Thyroid gland (tissue), 4 donors: ENCODE results near the gene MYOM3.

Source experiments
- POLR2A ChIP-seq, 2 donors: fragments of 450-650 bp; IDR thresholded peaks; one replicate each; pipeline ENCODE4 v1.6.1; 2017; ENCODE audit warnings: antibody characterized with exemption in 2 of 2, mild to moderate bottlenecking in 2 of 2, moderate library complexity in 1 of 2
- TF ChIP-seq, protein P1 (sequence below), 6 experiments: fragments of 200-600 bp in 3 of 6; fragments of 450-650 bp in 3 of 6; sonication (generic) in 3 of 6; IDR thresholded peaks; one replicate each; pipeline ENCODE4 v1.5.1; 2016 to 2019; ENCODE audit warnings: antibody characterized with exemption in 6 of 6, mild to moderate bottlenecking in 2 of 6, inconsistent platforms in 1 of 6, moderate library complexity in 1 of 6

DNA sequence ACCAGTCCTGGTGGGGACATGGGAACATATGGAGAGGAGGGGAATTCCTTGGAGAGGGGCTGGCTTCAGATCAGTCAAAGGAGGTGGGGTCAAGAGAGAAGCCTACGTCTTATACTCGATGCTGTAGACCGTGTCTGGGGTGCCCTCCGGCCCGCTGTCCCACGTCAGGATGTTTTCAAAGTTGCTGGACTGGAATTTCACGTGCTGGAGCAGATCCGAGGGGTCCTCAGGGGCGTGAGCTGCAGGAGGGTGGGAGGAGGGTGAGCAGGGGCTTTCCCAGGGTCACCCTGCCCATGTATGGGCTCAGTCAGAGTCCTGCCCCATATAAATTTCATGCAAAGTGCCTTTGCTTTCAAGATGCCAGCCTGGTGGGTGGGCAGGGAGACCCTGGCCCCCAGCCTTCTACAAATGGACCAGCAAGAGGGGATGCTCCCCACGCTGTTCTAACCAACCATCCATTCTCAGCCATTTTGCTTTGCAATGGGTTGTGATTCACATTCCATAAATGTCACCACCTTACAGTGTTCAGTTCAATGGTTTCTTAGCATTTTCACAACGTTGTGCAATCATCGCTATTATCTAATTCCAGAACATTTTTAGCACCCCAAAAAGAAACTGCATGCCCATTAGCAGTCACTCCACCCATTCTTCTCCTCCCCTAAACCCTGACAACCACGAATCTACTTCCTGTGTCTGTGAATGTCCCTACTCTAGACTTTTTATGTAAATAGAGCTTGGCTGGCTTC is 26.7 kb upstream of the MYOM3 start:
- TF ChIP-seq, protein P1, sequence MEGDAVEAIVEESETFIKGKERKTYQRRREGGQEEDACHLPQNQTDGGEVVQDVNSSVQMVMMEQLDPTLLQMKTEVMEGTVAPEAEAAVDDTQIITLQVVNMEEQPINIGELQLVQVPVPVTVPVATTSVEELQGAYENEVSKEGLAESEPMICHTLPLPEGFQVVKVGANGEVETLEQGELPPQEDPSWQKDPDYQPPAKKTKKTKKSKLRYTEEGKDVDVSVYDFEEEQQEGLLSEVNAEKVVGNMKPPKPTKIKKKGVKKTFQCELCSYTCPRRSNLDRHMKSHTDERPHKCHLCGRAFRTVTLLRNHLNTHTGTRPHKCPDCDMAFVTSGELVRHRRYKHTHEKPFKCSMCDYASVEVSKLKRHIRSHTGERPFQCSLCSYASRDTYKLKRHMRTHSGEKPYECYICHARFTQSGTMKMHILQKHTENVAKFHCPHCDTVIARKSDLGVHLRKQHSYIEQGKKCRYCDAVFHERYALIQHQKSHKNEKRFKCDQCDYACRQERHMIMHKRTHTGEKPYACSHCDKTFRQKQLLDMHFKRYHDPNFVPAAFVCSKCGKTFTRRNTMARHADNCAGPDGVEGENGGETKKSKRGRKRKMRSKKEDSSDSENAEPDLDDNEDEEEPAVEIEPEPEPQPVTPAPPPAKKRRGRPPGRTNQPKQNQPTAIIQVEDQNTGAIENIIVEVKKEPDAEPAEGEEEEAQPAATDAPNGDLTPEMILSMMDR (IDR thresholded peaks at IDR 0.05): no peak
- TF ChIP-seq POLR2A (IDR thresholded peaks at IDR 0.05): no peak
